ENCODE data around the gene CNTN4. TPM values are rescaled to one million over a fixed set of nuclear protein-coding genes. Genes with fewer than 3 reads are reported as not detected.

Gene CNTN4
- total RNA-seq, 3 donors from 2014 or later, result 6.6 to 16.7 (median 16.7) TPM

GRCh38 chr3:2204054-2204453 lies 105.4 kb downstream of the CNTN4 start:
- H3K36me3 ChIP-seq, result no peaks in the 10 kb centered on the region
- no peak overlapping the region for H3K4me3 ChIP-seq
- no peaks in the 10 kb centered on the region for H3K4me1 ChIP-seq
- no peak overlapping the region for H3K27ac ChIP-seq
- H3K27me3 ChIP-seq, result no peaks in the 10 kb centered on the region
- no peak for TF ChIP-seq POLR2AphosphoS5 (IDR thresholded peaks at IDR 0.05)
- TF ChIP-seq, protein P1, sequence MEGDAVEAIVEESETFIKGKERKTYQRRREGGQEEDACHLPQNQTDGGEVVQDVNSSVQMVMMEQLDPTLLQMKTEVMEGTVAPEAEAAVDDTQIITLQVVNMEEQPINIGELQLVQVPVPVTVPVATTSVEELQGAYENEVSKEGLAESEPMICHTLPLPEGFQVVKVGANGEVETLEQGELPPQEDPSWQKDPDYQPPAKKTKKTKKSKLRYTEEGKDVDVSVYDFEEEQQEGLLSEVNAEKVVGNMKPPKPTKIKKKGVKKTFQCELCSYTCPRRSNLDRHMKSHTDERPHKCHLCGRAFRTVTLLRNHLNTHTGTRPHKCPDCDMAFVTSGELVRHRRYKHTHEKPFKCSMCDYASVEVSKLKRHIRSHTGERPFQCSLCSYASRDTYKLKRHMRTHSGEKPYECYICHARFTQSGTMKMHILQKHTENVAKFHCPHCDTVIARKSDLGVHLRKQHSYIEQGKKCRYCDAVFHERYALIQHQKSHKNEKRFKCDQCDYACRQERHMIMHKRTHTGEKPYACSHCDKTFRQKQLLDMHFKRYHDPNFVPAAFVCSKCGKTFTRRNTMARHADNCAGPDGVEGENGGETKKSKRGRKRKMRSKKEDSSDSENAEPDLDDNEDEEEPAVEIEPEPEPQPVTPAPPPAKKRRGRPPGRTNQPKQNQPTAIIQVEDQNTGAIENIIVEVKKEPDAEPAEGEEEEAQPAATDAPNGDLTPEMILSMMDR (IDR thresholded peaks at IDR 0.05), result no peak
- no peaks in the 10 kb centered on the region for H3K9me3 ChIP-seq
- intact Hi-C loops (cut with DNase I; ENCODE audit: low total_unique reads), result no loop called here
- DNase-seq (ENCODE audit: low spot score in 2 of 2), result no peak

DNA sequence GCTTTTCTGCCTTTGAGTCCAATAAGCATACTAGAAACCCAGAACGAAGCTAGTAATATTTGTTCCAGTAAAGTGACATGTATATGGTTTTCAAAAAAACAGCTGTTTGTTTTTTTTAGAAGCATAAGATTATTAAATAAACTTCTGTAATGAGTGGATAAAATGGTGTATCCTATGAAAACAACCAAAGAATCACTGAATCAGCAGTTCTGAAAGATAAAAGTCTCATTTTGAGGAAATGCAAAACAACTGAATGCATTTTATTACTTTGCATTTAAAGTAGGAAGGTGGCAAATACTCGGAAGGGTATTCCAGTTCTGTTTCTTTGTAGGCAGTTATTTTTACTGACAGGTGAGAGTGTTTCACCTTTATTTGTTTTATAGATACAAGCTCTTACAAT lies 107.0 kb downstream of the CNTN4 start:
- TF ChIP-seq, protein P1 (IDR thresholded peaks at IDR 0.05), result no peak
- TF ChIP-seq POLR2AphosphoS5 (IDR thresholded peaks at IDR 0.05), result no peak
- no peak for TF ChIP-seq POLR2A (IDR thresholded peaks at IDR 0.05)
- Histone ChIP-seq H3K27me3 (no peaks in the 10 kb centered on the region), H3K4me1 (no peaks in the 10 kb centered on the region), H3K4me3 (no peak overlapping the region), H3K36me3 (no peaks in the 10 kb centered on the region), H3K27ac (no peak overlapping the region), H3K9me3 (no peaks in the 10 kb centered on the region)
- intact Hi-C loops (cut with DNase I; ENCODE audit: low total_unique reads), result no loop called here
- DNase-seq (ENCODE audit: low spot score in 2 of 2), result no peak

DNA sequence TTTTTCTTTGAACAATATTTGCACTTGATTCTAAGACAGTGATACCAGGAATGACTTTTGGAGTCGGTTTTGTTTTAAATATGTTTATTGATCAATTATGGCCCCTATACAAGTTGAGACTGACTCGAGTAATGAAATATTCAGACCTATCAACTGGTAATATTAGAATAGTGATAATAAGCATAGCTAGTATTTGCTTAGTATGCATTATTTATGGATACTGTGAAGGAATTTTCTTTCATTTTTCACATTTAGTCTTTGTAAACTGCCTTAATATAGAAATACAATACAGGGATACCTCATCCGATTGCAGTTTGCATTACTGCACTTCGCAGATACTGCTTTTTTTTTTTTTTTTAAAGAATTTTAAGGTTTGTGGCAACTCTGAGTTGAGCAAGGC lies 107.9 kb downstream of the CNTN4 start:
- intact Hi-C loops (cut with DNase I; ENCODE audit: low total_unique reads), result no loop called here
- H3K4me1 ChIP-seq, result no peaks in the 10 kb centered on the region
- H3K36me3 ChIP-seq, result no peaks in the 10 kb centered on the region
- H3K4me3 ChIP-seq, result no peak overlapping the region
- no peak for DNase-seq (ENCODE audit: low spot score in 2 of 2)
- H3K27me3 ChIP-seq, result no peaks in the 10 kb centered on the region
- TF ChIP-seq POLR2AphosphoS5 (IDR thresholded peaks at IDR 0.05) (no peak), POLR2A (IDR thresholded peaks at IDR 0.05) (no peak)
- TF ChIP-seq, protein P1 (IDR thresholded peaks at IDR 0.05), result no peak
- no peaks in the 10 kb centered on the region for H3K9me3 ChIP-seq
- no peak overlapping the region for H3K27ac ChIP-seq

DNA sequence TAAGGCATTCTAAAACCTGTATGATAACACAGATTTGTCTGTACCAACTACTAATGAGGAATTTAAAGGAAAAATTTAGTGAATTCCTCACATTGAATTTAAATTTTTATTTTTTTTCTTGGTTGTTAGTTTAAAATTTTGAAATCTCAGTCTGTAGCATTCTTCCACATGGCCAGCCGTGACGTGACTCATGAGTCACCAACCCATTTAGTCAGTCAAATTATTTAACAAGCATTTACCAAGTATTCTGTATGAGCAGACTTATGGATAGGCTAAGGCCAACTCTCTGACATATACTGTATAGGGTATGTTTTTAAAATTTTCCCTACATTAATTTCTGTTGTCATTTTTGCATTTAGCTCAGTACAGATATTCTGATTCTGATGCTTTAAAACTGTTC lies 112.9 kb downstream of the CNTN4 start:
- H3K27me3 ChIP-seq, result no peaks in the 10 kb centered on the region
- no peak for DNase-seq (ENCODE audit: low spot score in 2 of 2)
- no peaks in the 10 kb centered on the region for H3K36me3 ChIP-seq
- no peak overlapping the region for H3K4me3 ChIP-seq
- no peak for TF ChIP-seq POLR2A (IDR thresholded peaks at IDR 0.05)
- no peak for TF ChIP-seq POLR2AphosphoS5 (IDR thresholded peaks at IDR 0.05)
- intact Hi-C loops (cut with DNase I; ENCODE audit: low total_unique reads), result no loop called here
- H3K9me3 ChIP-seq, result no peaks in the 10 kb centered on the region
- H3K4me1 ChIP-seq, result no peaks in the 10 kb centered on the region
- no peak overlapping the region for H3K27ac ChIP-seq

DNA sequence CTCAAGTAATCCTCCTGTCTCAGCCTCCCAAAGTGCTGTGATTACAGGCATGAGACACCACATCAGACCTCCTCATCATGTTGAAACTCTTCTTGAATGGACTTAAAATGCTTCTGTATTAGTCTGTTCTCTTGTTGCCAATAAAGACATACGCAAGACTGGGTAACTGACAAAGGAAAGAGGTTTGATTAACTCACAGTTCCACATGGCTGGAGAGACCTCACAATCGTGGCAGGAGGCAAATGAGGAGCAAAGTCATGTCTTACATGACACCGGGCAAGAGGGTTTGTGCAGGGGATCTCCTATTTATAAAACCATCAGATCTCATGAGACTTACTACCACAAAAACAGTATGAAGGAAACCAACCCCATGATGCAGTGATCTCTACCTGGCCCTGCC lies 113.5 kb downstream of the CNTN4 start:
- no peak for DNase-seq (ENCODE audit: low spot score in 2 of 2)
- H3K27ac ChIP-seq, result no peak overlapping the region
- TF ChIP-seq, protein P1 (IDR thresholded peaks at IDR 0.05), result no peak
- no peak for TF ChIP-seq POLR2AphosphoS5 (IDR thresholded peaks at IDR 0.05)
- no peak for TF ChIP-seq POLR2A (IDR thresholded peaks at IDR 0.05)
- H3K27me3 ChIP-seq, result no peaks in the 10 kb centered on the region
- H3K36me3 ChIP-seq, result no peaks in the 10 kb centered on the region
- intact Hi-C loops (cut with DNase I; ENCODE audit: low total_unique reads), result no loop called here
- no peak overlapping the region for H3K4me3 ChIP-seq
- no peaks in the 10 kb centered on the region for H3K4me1 ChIP-seq
- no peaks in the 10 kb centered on the region for H3K9me3 ChIP-seq

- no peak for DNase-seq (ENCODE audit: low spot score in 2 of 2)
- Histone ChIP-seq H3K36me3 (no peaks in the 10 kb centered on the region), H3K27ac (no peak overlapping the region), H3K9me3 (peaks cover 0 to 5% of the 10 kb centered on the region in 2 donors), H3K4me1 (no peaks in the 10 kb centered on the region), H3K27me3 (no peaks in the 10 kb centered on the region), H3K4me3 (no peak overlapping the region)
- TF ChIP-seq POLR2A (IDR thresholded peaks at IDR 0.05) (no peak), POLR2AphosphoS5 (IDR thresholded peaks at IDR 0.05) (no peak)
- TF ChIP-seq, protein P1 (IDR thresholded peaks at IDR 0.05), result no peak
- intact Hi-C loops (cut with DNase I; ENCODE audit: low total_unique reads), result no loop called here
Measured at GRCh38 chr3:2218375-2218774, 119.7 kb downstream of the CNTN4 start.

Measured in breast epithelium (tissue), 4 donors.